Measurements from ENCODE around the gene SLCO1B1. TPM values are rescaled to one million over a fixed set of nuclear protein-coding genes. Genes with fewer than 3 reads are reported as not detected.

The SLCO1B1 gene
- polyA plus RNA-seq, 4 donors: 0.46 TPM; not detected in 3

GRCh38 chr12:21220266-21220665 is 89.3 kb downstream of the SLCO1B1 start:
- DNase-seq (ENCODE audit: low read depth in 4 of 4, low spot score in 3 of 4): no peak

- DNase-seq (ENCODE audit: low read depth in 4 of 4, low spot score in 3 of 4): no peak
Observed at GRCh38 chr12:21221072-21221471, 90.1 kb downstream of the SLCO1B1 start.

- DNase-seq (ENCODE audit: low read depth in 4 of 4, low spot score in 3 of 4): no peak
Observed at GRCh38 chr12:21221778-21222177, 90.8 kb downstream of the SLCO1B1 start.

GRCh38 chr12:21223930-21224329 is 92.9 kb downstream of the SLCO1B1 start:
- no peak for DNase-seq (ENCODE audit: low read depth in 4 of 4, low spot score in 3 of 4)

GRCh38 chr12:21234395-21234794 is 103.4 kb downstream of the SLCO1B1 start:
- no peak for DNase-seq (ENCODE audit: low read depth in 4 of 4, low spot score in 3 of 4)

DNA sequence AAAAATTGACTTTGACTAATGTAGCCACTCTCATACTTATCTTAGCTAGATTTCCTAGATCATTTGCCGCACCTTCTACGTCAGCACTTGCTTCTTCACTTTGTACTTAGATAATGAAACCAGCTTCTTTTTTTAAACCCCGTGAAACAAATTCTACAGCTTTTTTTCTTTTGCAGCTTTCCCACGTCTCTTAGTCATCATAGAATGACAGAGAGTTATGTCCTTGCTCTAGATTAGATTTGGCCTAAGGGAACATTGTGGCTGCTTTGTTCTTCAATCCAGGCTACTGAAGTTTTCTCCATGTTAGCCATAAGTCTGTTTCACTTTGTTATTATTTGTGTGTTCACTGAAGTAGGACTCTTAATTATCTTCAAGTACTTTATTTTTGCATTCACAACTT is 108.9 kb downstream of the SLCO1B1 start:
- DNase-seq (ENCODE audit: low read depth in 4 of 4, low spot score in 3 of 4): no peak

GRCh38 chr12:21248679-21249078 is 117.7 kb downstream of the SLCO1B1 start:
- no peak for DNase-seq (ENCODE audit: low read depth in 4 of 4, low spot score in 3 of 4)

GRCh38 chr12:21252070-21252469 is 121.1 kb downstream of the SLCO1B1 start:
- DNase-seq (ENCODE audit: low read depth in 4 of 4, low spot score in 3 of 4): no peak

- no peak for DNase-seq (ENCODE audit: low read depth in 4 of 4, low spot score in 3 of 4)
Observed at GRCh38 chr12:21257172-21257571, 126.2 kb downstream of the SLCO1B1 start.

DNA sequence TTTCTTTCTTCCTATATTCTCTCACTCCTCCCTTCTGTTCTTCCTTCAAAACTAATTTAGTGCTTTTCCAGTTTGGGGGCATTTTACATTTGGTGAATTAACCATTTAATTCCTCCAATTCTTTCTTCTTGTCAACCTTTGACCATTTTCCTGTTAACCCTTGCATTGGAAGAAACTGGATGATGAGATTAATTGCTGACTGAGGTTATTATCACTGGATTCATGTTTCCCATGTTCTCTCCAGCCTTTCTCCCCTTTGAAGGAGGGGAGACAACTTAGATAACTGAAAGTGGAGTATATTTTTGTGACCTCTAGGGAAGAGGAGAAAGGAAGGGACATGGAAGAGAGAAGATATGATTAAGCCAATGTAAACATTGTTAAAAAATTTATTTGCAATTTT is 133.2 kb downstream of the SLCO1B1 start:
- no peak for DNase-seq (ENCODE audit: low read depth in 4 of 4, low spot score in 3 of 4)

- DNase-seq (ENCODE audit: low read depth in 4 of 4, low spot score in 3 of 4): no peak
Observed at GRCh38 chr12:21265932-21266331, 134.9 kb downstream of the SLCO1B1 start.

DNA sequence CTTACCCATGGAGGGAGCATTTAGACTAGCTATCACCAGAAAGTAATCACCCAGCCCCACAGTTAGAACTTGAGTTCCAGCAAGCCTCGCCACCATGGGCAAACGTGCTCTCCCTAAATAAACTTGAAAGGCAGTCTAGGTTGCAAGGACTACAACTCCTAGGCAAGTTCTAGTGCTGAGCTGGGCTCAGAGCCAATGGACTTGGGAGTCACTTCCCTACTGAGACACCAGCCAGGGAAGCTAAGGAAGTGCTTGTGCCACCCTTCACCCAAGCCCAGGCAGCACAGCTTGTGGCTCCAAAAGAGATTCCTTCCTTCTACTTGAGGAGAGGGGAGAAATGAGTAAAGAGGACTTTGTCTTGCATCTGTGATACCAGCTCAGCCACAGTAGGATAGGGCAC is 145.8 kb downstream of the SLCO1B1 start:
- no peak for DNase-seq (ENCODE audit: low read depth in 4 of 4, low spot score in 3 of 4)

Other genes with a start within 250 kb of the SLCO1B1 start
- under 1 TPM in 3 of 4 donors, not detected in 1; 0.03 to 0.60 (median 0.10) TPM for gene SLCO1A2, start 203.7 kb downstream of the SLCO1B1 start, polyA plus RNA-seq (ENCODE audit: insufficient read length in 4 of 4)
- not detected for gene IAPP, start 241.7 kb downstream of the SLCO1B1 start, polyA plus RNA-seq (ENCODE audit: insufficient read length in 4 of 4)

Measured in left renal pelvis (tissue), 4 donors.